Liver (tissue), 9 donors: ENCODE measurements around the gene FRMD5. TPM values are rescaled to one million over a fixed set of nuclear protein-coding genes. Genes with fewer than 3 reads are reported as not detected.
A peak's percentile ranks its signal among the peaks of the same experiment; 100 is the strongest.

Source experiments
- DNase-seq: peaks from one replicate; pipeline ENCODE4 v3.0.0-alpha.2; 2017; ENCODE audit warnings: low spot score
- H3K27ac ChIP-seq, 2 donors: one replicate each; pipeline ENCODE4 v1.7.0; 2013; ENCODE audit warnings: inconsistent platforms in 2 of 2, low read length in 2 of 2, control low read depth in 1 of 2, low read depth in 1 of 2, mild to moderate bottlenecking in 1 of 2
- H3K27me3 ChIP-seq, 4 donors: one replicate each; pipeline versions ENCODE4 v1.6.1 to v1.7.0; 2013; ENCODE audit warnings: low read length in 3 of 4, inconsistent platforms in 1 of 4, mild to moderate bottlenecking in 1 of 4, moderate library complexity in 1 of 4; ENCODE audit not compliant: control insufficient read depth in 4 of 4, insufficient read depth in 4 of 4
- H3K36me3 ChIP-seq, 4 donors: one replicate each; pipeline versions ENCODE4 v1.6.1 to v1.7.0; 2013; ENCODE audit warnings: low read length in 3 of 4, mild to moderate bottlenecking in 3 of 4, low read depth in 1 of 4, moderate library complexity in 1 of 4; ENCODE audit not compliant: control insufficient read depth in 4 of 4, insufficient read depth in 3 of 4
- H3K4me1 ChIP-seq, 4 donors: one replicate each; pipeline versions ENCODE4 v1.6.1 to v1.7.0; 2013; ENCODE audit warnings: low read length in 3 of 4, mild to moderate bottlenecking in 3 of 4, moderate library complexity in 1 of 4; ENCODE audit not compliant: control insufficient read depth in 4 of 4, insufficient read depth in 4 of 4
- H3K4me3 ChIP-seq, 3 donors: one replicate each; pipeline versions ENCODE4 v1.6.1 to v1.7.0; 2013; ENCODE audit warnings: low read length in 3 of 3, control low read depth in 1 of 3, low read depth in 1 of 3, mild to moderate bottlenecking in 1 of 3
- H3K9ac ChIP-seq, 2 donors: one replicate each; pipeline ENCODE4 v1.7.0; 2013; ENCODE audit warnings: low read length in 2 of 2, mild to moderate bottlenecking in 2 of 2, moderate library complexity in 2 of 2, control low read depth in 1 of 2, low read depth in 1 of 2
- H3K9me3 ChIP-seq, 4 donors: one replicate each; pipeline versions ENCODE4 v1.6.1 to v1.7.0; 2013; ENCODE audit warnings: low read length in 3 of 4; ENCODE audit not compliant: control insufficient read depth in 4 of 4
- EGR1 ChIP-seq, 2 donors: IDR thresholded peaks; 2 replicates each; pipeline ENCODE4 v1.6.1; 2016 to 2018; ENCODE audit warnings: antibody characterized with exemption in 2 of 2, low read depth in 2 of 2
- FOXA1 ChIP-seq: IDR thresholded peaks from 2 replicates; pipeline ENCODE4 v1.6.1; 2016; ENCODE audit warnings: antibody characterized with exemption
- FOXA2 ChIP-seq: IDR thresholded peaks from 2 replicates; pipeline ENCODE4 v1.6.1; 2016; ENCODE audit warnings: antibody characterized with exemption
- GABPA ChIP-seq, 2 donors: IDR thresholded peaks in 1 of 2; conservative IDR thresholded peaks in 1 of 2; 2 replicates each; pipeline ENCODE4 v1.6.1; 2016; ENCODE audit warnings: antibody characterized with exemption in 2 of 2, mild to moderate bottlenecking in 1 of 2, moderate library complexity in 1 of 2
- HNF4A ChIP-seq, 2 donors: conservative IDR thresholded peaks; 2 replicates each; pipeline ENCODE4 v1.6.1; 2016; ENCODE audit warnings: antibody characterized with exemption in 2 of 2, mild to moderate bottlenecking in 2 of 2
- HNF4G ChIP-seq: IDR thresholded peaks from 2 replicates; pipeline ENCODE4 v1.6.1; 2016; ENCODE audit warnings: antibody characterized with exemption
- JUND ChIP-seq, 2 donors: IDR thresholded peaks; 2 replicates each; pipeline ENCODE4 v1.6.1; 2016; ENCODE audit warnings: antibody characterized with exemption in 2 of 2
- NR2F2 ChIP-seq: IDR thresholded peaks from 2 replicates; pipeline ENCODE4 v1.6.1; 2016; ENCODE audit warnings: antibody characterized with exemption
- RAD21 ChIP-seq, 2 donors: IDR thresholded peaks; 2 replicates each; pipeline ENCODE4 v1.6.1; 2016; ENCODE audit warnings: antibody characterized with exemption in 2 of 2, mild to moderate bottlenecking in 2 of 2
- RXRA ChIP-seq, 2 donors: IDR thresholded peaks; 2 replicates each; pipeline ENCODE4 v1.6.1; 2017 to 2018; ENCODE audit warnings: antibody characterized with exemption in 2 of 2, mild to moderate bottlenecking in 1 of 2
- SP1 ChIP-seq: IDR thresholded peaks from 2 replicates; pipeline ENCODE4 v1.6.1; 2018; ENCODE audit warnings: antibody characterized with exemption, mild to moderate bottlenecking
- TAF1 ChIP-seq: conservative IDR thresholded peaks from 2 replicates; pipeline ENCODE4 v1.6.1; 2016; ENCODE audit warnings: antibody characterized with exemption, mild to moderate bottlenecking
- YY1 ChIP-seq: IDR thresholded peaks from 2 replicates; pipeline ENCODE4 v1.6.1; 2016; ENCODE audit warnings: antibody characterized with exemption, mild to moderate bottlenecking
- WGBS: extraction: QIAGEN DNeasy Blood & Tissue Kit; methylation state at CpG from one replicate; pipeline ENCODE4 v1.1.7; 2013; 5-methylcytosine and 5-hydroxymethylcytosine counted together
- polyA plus RNA-seq, 2 donors: library from polyadenylated mRNA; stranded (reverse) in 1 of 2; unstranded in 1 of 2; fragments of 200-250 nt in 1 of 2; fragments of >200 nt in 1 of 2; fragmentation: Nextera tagmentation in 1 of 2; extraction: Ambion mirVana in 1 of 2; gene quantifications; one replicate each; pipeline versions ENCODE4 v1.2.1 to v1.2.3, GENCODE V29; 2013 to 2015
- total RNA-seq, 2 donors: library from RNA; depleted of rRNA; stranded (reverse); fragments of >200 nt; gene quantifications; one replicate each; pipeline ENCODE4 v1.2.3, GENCODE V29; 2014
- TF ChIP-seq, protein P1 (sequence below): fragments of 150-350 bp; IDR thresholded peaks from 2 replicates; pipeline ENCODE4 v1.5.1; 2017; ENCODE audit warnings: improper control_type of control experiment, low read depth, low read length; ENCODE audit not compliant: missing input control
- TF ChIP-seq, protein P2 (sequence below): IDR thresholded peaks from 2 replicates; pipeline ENCODE4 v1.6.1; 2016; ENCODE audit warnings: antibody characterized with exemption
- TF ChIP-seq, protein P3 (sequence below): IDR thresholded peaks from 2 replicates; pipeline ENCODE4 v1.6.1; 2016; ENCODE audit warnings: antibody characterized with exemption
- TF ChIP-seq, protein P4 (sequence below): IDR thresholded peaks from 2 replicates; pipeline ENCODE4 v1.6.1; 2016; ENCODE audit warnings: antibody characterized with exemption, mild to moderate bottlenecking
- TF ChIP-seq, protein P5 (sequence below): IDR thresholded peaks from 2 replicates; pipeline ENCODE4 v1.6.1; 2016; ENCODE audit warnings: antibody characterized with exemption
- donor health status: healthy.
- donor health status: healthy.
- donor health status: healthy.
- donor health status: healthy.
- donor health status: healthy.

The FRMD5 gene
- total and polyA plus RNA-seq, 4 donors, result 0.01 to 0.25 TPM; not detected in 2

DNA sequence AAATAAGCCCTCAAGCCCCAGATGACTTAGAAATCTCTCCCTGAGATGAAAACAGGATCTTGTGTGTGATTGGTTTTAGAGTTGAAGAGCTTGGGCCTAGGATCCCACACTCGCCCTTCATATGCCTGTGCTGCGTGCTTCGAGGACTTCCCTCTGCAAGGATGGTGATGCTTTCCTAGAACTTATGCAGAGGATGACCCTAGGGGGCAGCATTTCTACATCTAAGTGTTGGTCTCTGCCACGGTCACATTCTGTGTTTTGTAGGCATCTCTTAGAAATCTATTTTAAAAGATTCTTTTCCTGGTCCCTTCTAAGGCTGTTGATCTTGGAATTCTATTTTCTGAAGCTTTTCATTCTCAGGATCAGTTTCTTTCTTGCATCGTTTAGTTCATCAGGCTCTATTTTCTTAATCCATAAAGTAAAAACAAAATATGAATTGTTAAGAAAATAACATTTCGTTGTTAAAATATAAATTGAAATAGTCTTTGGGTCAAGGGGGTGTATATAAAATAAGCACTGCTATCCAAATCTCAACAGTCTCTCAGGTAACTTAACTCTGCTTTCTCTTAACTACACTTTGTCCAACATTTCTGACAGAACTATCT is 322.6 kb downstream of the FRMD5 start:
- no peak for TF ChIP-seq HNF4G
- TF ChIP-seq, protein P1, sequence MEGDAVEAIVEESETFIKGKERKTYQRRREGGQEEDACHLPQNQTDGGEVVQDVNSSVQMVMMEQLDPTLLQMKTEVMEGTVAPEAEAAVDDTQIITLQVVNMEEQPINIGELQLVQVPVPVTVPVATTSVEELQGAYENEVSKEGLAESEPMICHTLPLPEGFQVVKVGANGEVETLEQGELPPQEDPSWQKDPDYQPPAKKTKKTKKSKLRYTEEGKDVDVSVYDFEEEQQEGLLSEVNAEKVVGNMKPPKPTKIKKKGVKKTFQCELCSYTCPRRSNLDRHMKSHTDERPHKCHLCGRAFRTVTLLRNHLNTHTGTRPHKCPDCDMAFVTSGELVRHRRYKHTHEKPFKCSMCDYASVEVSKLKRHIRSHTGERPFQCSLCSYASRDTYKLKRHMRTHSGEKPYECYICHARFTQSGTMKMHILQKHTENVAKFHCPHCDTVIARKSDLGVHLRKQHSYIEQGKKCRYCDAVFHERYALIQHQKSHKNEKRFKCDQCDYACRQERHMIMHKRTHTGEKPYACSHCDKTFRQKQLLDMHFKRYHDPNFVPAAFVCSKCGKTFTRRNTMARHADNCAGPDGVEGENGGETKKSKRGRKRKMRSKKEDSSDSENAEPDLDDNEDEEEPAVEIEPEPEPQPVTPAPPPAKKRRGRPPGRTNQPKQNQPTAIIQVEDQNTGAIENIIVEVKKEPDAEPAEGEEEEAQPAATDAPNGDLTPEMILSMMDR, result peak; percentile 50
- TF ChIP-seq RAD21 (IDR thresholded peaks at IDR 0.05), result peak; percentile 71 to 76
- H3K36me3 ChIP-seq, result no peaks in the 10 kb centered on the region

DNA sequence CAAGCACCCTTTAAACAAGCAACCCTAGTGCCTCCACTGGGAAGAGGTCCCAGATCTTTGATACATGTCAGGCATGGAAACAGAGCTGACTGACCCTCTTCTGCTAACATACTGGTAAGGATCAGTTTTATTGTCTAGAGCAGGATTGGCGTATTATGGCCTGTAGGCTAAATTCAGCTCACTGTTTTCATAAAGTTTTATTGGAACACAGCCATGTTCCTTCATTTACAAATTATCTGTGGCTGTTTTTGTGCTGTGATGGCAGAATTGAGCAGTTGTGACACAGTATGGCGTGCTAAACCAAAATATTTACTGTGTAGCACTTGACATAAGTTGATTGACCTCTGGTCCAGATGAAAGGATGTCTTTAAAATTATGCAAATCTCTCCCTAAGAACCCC is 323.2 kb downstream of the FRMD5 start:
- no peaks in the 10 kb centered on the region for H3K36me3 ChIP-seq
- no peak overlapping the region for H3K27ac ChIP-seq
- no peaks in the 10 kb centered on the region for H3K27me3 ChIP-seq
- WGBS, result 99% methylated on average over 2 of the region's 2 CpGs
- no peaks in the 10 kb centered on the region for H3K4me1 ChIP-seq
- H3K4me3 ChIP-seq, result no peak overlapping the region
- TF ChIP-seq, protein P2, sequence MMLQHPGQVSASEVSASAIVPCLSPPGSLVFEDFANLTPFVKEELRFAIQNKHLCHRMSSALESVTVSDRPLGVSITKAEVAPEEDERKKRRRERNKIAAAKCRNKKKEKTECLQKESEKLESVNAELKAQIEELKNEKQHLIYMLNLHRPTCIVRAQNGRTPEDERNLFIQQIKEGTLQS, result no peak
- TF ChIP-seq EGR1 (IDR thresholded peaks at IDR 0.05; ENCODE audit: low read depth in 2 of 2), result no peak
- no peak for TF ChIP-seq SP1
- TF ChIP-seq, protein P3, sequence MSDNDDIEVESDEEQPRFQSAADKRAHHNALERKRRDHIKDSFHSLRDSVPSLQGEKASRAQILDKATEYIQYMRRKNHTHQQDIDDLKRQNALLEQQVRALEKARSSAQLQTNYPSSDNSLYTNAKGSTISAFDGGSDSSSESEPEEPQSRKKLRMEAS, result no peak
- no peak for TF ChIP-seq TAF1
- TF ChIP-seq RXRA (IDR thresholded peaks at IDR 0.05), result no peak
- TF ChIP-seq, protein P4, sequence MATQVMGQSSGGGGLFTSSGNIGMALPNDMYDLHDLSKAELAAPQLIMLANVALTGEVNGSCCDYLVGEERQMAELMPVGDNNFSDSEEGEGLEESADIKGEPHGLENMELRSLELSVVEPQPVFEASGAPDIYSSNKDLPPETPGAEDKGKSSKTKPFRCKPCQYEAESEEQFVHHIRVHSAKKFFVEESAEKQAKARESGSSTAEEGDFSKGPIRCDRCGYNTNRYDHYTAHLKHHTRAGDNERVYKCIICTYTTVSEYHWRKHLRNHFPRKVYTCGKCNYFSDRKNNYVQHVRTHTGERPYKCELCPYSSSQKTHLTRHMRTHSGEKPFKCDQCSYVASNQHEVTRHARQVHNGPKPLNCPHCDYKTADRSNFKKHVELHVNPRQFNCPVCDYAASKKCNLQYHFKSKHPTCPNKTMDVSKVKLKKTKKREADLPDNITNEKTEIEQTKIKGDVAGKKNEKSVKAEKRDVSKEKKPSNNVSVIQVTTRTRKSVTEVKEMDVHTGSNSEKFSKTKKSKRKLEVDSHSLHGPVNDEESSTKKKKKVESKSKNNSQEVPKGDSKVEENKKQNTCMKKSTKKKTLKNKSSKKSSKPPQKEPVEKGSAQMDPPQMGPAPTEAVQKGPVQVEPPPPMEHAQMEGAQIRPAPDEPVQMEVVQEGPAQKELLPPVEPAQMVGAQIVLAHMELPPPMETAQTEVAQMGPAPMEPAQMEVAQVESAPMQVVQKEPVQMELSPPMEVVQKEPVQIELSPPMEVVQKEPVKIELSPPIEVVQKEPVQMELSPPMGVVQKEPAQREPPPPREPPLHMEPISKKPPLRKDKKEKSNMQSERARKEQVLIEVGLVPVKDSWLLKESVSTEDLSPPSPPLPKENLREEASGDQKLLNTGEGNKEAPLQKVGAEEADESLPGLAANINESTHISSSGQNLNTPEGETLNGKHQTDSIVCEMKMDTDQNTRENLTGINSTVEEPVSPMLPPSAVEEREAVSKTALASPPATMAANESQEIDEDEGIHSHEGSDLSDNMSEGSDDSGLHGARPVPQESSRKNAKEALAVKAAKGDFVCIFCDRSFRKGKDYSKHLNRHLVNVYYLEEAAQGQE, result no peak
- TF ChIP-seq JUND (IDR thresholded peaks at IDR 0.05), result no peak
- TF ChIP-seq, protein P5, sequence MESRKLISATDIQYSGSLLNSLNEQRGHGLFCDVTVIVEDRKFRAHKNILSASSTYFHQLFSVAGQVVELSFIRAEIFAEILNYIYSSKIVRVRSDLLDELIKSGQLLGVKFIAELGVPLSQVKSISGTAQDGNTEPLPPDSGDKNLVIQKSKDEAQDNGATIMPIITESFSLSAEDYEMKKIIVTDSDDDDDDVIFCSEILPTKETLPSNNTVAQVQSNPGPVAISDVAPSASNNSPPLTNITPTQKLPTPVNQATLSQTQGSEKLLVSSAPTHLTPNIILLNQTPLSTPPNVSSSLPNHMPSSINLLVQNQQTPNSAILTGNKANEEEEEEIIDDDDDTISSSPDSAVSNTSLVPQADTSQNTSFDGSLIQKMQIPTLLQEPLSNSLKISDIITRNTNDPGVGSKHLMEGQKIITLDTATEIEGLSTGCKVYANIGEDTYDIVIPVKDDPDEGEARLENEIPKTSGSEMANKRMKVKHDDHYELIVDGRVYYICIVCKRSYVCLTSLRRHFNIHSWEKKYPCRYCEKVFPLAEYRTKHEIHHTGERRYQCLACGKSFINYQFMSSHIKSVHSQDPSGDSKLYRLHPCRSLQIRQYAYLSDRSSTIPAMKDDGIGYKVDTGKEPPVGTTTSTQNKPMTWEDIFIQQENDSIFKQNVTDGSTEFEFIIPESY, result no peak
- no peak for TF ChIP-seq FOXA2
- no peak for TF ChIP-seq GABPA (IDR thresholded peaks at IDR 0.05 in 1 of 2, conservative IDR thresholded peaks at IDR 0.05 in 1 of 2)
- TF ChIP-seq RAD21 (IDR thresholded peaks at IDR 0.05), result no peak
- no peak for TF ChIP-seq HNF4A (conservative IDR thresholded peaks at IDR 0.05)
- no peak for TF ChIP-seq NR2F2
- TF ChIP-seq HNF4G, result no peak
- no peak for TF ChIP-seq FOXA1
- TF ChIP-seq, protein P1, result no peak
- no peak for TF ChIP-seq YY1
- no peak overlapping the region for H3K9ac ChIP-seq
- H3K9me3 ChIP-seq, result no peaks in the 10 kb centered on the region
- no peak for DNase-seq

More for the DNA sequence above, 322.6 kb downstream of the FRMD5 start:
- Histone ChIP-seq H3K27me3 (no peaks in the 10 kb centered on the region), H3K9ac (no peak overlapping the region), H3K4me1 (no peaks in the 10 kb centered on the region), H3K4me3 (no peak overlapping the region), H3K9me3 (no peaks in the 10 kb centered on the region), H3K27ac (no peak overlapping the region)
- no peak for DNase-seq
- 70% methylated on average over 6 of the region's 6 CpGs for WGBS
